ENCODE results near the gene KLF11.

The KLF11 gene

DNA sequence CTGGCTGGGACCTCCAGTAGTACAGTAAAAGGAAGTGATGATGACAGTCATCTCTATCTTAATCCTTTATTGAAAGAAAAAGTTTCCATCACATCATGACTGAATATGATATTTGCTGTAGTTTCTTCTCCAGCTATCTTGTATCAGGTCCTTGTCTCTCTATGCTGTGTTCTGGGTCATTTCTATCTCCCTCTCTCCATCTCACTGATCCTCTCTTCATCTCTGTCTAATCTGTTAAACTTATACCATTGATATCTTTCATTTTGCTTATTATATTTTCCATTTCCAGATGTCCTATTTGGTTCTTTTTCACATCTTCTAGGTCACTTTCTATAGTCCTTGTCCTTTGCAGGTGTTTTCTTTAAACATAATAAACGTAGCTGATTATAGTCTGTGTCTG is 24.5 kb downstream of the KLF11 start:
- DNase-seq, result no peak

DNA sequence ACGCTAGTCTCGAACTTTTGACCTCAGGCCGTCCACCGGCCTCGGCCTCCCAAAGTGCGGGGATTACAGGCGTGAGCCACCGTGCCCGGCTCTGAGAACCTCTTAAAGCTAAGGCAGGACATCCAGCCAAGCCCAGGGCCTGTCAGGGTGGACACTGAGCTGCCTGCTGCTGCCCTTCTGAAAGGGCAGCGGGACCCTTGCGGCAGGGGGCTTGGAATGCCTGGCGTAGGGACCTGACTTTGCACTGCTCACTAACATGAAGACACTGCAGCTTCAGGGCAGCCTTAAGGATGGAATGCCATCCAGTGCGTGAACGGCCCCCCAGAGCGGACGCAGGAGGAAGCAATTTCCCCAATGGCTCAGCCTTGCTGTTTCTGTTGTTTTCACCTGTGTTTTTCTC is 27.8 kb downstream of the KLF11 start:
- no peak for DNase-seq

GRCh38 chr2:10071595-10071994 is 28.2 kb downstream of the KLF11 start:
- DNase-seq, result no peak

GRCh38 chr2:10072656-10073480 is 29.5 kb downstream of the KLF11 start:
- DNase-seq, result peak; percentile 79 to 81

GRCh38 chr2:10073706-10074105 is 30.4 kb downstream of the KLF11 start:
- no peak for DNase-seq

GRCh38 chr2:10075101-10075500 is 31.8 kb downstream of the KLF11 start:
- no peak for DNase-seq

GRCh38 chr2:10075571-10076209 is 32.3 kb downstream of the KLF11 start:
- no peak for DNase-seq

DNA sequence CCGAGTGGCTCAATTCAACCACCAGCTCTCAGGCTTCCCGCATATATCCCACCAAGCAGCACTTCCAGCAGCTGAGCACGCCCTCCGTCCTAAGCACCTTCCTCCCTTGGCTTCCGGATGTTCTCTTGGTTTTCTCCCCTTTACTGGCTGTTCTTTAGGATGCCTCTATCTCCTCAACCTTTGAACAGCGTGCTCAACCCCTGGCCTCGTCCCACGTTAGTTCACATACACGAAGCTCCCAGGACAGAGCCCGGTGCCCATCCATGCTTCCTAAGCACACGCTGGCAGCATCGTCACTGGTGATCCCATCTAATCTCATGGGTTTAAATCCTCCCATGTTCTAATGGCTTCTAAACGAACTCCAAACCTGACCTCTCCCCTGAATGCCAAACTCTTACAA is 33.2 kb downstream of the KLF11 start:
- DNase-seq, result no peak

DNA sequence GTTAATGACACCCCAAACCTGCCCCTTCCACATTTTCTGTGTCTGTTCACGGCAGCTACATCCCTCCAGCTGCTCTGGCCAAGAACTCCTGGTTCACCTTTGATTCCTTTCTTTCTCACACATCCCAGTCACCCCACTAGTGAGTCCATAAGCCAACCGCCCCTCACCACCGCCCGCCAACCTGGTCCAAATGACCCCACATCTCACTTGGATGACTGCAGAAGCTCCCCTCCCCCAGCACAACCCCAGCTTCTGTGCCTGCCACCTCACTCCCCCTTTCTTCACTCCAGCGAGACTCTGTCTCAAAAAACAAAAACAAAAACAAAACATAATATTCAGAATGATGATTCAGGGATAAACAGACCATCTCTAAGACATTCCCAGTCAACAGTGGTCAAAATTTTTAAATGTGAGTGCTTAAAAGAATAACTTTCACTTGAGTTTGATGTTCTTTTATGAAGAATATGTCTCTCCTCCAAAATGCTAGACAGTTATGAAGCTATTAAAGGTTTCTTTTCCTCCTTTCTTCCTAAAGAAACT is 33.7 kb downstream of the KLF11 start:
- DNase-seq, result no peak

DNA sequence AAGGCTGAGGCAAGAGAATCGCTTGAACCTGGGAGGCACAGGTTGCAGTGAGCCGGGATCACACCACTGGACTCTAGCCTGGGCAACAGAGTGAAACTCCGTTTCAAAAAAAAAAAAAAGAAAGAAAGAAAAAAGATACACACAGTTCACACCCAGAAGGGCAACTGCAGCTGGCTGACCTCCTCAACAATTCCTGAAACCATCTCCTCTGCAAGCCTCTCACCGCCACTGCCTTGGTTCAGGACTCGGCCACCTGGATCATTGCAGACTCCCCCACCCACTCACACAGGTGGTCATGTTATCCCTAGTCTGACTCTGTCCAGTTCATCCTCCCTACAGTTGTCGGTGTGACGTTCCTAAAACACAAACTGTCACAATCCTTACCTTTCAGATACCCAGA is 34.7 kb downstream of the KLF11 start:
- DNase-seq, result no peak

GRCh38 chr2:10078704-10079265 is 35.4 kb downstream of the KLF11 start:
- DNase-seq, result no peak

DNA sequence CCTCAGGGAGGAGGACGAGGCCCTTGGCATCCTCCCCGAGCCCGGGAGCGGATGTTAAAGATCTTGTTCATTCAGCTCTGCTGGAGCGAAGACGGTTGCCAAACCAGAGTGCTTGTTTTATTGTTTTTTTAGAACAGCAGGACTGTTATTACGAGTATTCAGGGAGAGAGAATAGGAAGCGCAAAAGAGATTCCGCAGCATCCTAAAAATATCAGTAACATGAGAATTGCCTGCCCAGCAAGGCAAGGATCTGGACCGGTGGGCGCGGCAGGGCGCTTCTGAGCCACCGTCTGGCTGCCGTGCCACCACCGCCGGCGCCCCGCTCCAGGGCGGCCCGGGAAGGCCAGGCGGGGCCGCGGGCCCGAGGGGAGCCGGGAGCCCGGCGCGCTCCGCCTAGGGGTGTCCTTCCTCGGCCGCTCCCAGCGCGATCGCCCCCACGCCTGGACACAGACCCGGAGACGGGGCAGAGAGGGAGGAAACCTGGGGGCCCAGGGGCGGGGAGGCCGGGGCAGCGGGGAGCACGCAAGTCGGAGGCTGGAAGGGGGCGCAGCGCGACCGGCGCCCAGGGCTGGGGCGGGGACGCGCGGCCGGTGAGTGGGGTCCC is 36.0 kb downstream of the KLF11 start:
- DNase-seq, result no peak

- no peak for DNase-seq
Observed at GRCh38 chr2:10079870-10080535, 36.7 kb downstream of the KLF11 start, which contains the start of gene CYS1. Gene CYS1 (minus strand): TSS chr2:10080411. CDS start chr2:10080223, 188 bp downstream.

DNA sequence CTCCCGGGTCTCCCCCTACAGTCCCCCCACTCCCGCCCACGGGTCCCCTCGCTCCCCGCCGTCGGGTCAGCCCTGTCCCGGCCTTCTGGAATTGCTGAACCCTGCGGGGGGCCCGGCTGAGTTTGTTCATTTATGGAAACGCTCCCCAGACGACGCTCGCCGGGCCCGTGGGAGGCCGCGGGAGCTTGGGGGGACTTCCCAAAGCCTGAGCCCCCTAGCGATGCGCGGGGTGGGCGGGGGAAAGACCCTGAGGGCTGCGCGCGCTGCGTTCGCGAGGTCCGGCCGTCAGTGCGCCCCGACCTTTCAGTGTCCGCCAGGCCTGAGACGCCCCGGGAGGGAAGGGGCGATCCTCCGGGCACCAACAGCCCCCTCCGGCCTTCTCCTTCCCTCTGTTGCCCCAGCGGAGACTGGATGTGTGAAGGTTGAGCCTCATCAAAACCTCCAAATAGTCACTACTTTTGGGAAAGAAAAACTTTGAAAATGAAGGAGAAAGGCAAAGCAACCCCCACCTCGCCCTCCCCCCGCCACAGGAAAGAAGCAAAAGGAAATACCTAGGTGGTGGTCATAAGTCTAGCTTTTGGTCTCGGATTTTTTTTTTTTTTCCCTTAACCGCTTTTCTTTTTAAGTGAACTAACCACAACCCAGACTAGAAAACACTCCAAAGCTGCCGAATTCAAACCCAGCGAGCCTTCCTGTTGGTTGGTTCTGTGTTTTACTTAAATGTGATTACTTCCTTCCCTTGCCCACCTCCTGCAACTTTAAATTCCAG is 37.4 kb downstream of the KLF11 start:
- DNase-seq, result peak; percentile 21 to 39

DNA sequence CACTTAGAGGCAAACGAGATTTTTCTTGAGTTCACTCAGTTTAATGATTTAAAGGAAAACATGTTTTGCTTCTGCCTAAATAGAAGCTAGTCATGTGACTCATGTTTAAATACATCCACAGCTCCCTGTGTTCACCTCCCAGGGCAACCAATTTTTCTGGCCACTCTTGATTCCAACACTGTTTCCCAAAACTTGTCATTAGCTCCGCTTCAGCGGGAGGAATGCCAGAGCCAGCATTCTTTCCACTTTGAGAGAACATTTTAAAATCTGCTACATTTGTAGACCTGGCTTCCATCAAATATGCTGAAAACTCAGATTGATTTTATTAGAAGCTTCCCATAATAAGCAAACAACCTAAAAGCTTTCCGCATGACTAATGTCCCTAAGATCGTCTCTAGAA is 39.7 kb downstream of the KLF11 start:
- no peak for DNase-seq

GRCh38 chr2:10083692-10084211 is 40.4 kb downstream of the KLF11 start:
- DNase-seq, result no peak

- DNase-seq, result no peak
Observed at GRCh38 chr2:10084223-10084865, 41.0 kb downstream of the KLF11 start.

- no peak for DNase-seq
Observed at GRCh38 chr2:10085043-10085667, 41.8 kb downstream of the KLF11 start.

DNA sequence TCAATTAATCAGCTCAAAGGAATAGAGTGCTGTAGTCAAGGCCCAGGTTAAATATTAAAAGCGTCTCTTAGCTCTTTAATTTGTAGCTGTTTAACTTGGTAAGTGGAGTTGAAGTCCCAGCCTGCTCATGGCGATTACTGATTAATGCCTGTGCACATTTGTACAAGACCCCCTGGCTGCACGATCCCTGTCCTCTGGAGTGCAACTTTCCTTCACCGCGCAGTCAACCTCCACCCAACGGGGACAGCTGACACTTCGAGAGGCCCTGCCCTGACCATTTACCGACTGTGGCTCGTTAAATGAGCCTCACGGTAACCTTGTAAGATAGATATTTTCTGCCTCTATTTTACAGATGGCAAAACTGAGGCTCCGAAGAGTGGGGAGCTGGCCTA is 42.3 kb downstream of the KLF11 start:
- DNase-seq, result no peak

DNA sequence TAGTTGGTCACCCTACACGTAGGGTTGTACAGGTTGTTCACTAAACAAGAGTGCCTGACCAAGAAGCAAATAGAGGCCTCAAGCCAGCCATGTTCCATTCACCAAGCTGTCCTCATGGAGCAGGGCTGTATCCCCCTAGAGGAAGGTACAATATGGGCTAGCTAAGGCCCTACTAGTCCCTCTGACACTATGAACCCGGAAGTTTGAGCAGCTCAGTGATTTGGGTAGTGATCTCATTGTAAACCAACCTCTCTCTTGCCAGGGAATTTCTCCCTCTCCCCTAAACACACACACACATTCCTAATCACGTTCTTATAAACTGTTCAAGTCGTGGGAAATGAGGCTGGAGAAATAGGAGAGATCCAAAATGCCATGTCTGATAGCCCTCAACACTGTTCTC is 43.6 kb downstream of the KLF11 start:
- DNase-seq, result no peak

DNA sequence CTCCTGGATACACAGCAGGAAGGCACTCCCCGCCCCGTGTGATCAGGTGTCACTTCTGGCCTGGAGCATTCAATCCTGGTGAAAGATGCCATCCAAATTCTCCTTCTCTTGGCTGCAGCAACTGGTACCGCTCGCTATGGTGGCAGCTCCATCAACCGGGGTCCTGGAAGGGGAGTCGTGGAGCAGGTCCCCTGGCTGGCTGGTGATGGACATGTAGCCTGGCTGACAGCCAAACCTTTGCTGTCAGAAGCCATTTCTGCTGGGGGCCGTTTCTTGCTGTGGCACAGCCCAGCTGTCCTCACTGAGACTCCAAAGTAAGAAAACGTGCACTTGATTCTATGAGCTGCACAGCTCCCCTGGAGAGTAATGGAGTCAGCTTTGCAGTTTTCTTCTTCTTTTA is 44.0 kb downstream of the KLF11 start:
- no peak for DNase-seq
